Fibroblast of skin of right quadriceps (primary cell): ENCODE results near the gene SUGCT.
"Not testable (repeated sequence)": the region's sequence is repeated elsewhere in the genome, so short reads cannot be mapped to it uniquely, and the experiment has no call there.

Experiments used
- DNase-seq: peaks from one replicate; pipeline ENCODE4 v3.0.0-alpha.2; 2013

SUGCT gene

GRCh38 chr7:40134428-40135316 lies at the start of gene SUGCT, which contains the start of gene MPLKIP:
SUGCT (plus strand) TSS chr7:40135005.
MPLKIP (minus strand) TSS chr7:40134622; CDS start chr7:40134567, 55 bp downstream.
- peak; percentile 89 for DNase-seq

GRCh38 chr7:40092182-40092581 lies 42.6 kb upstream of the SUGCT start:
- no peak for DNase-seq

- DNase-seq, result no peak
Measured at GRCh38 chr7:40093631-40094350, 41.0 kb upstream of the SUGCT start.

- no peak for DNase-seq
Measured at GRCh38 chr7:40095230-40095629, 39.6 kb upstream of the SUGCT start.

- DNase-seq, result no peak
Measured at GRCh38 chr7:40095695-40096327, 39.0 kb upstream of the SUGCT start.

GRCh38 chr7:40097728-40098127 lies 37.1 kb upstream of the SUGCT start:
- DNase-seq, result peak; percentile 8

- no peak for DNase-seq
Measured at GRCh38 chr7:40098810-40099209, 36.0 kb upstream of the SUGCT start.

- no peak for DNase-seq
Measured at GRCh38 chr7:40099837-40100236, 35.0 kb upstream of the SUGCT start.

GRCh38 chr7:40101201-40101600 lies 33.6 kb upstream of the SUGCT start:
- no peak for DNase-seq

- no peak for DNase-seq
Measured at GRCh38 chr7:40102897-40103296, 31.9 kb upstream of the SUGCT start.

- no peak for DNase-seq
Measured at GRCh38 chr7:40105879-40106473, 28.8 kb upstream of the SUGCT start.

GRCh38 chr7:40115936-40116335 lies 18.9 kb upstream of the SUGCT start:
- DNase-seq, result no peak

- DNase-seq, result not testable (repeated sequence)
Measured at GRCh38 chr7:40117199-40117598, 17.6 kb upstream of the SUGCT start.

GRCh38 chr7:40118201-40118600 lies 16.6 kb upstream of the SUGCT start:
- not testable (repeated sequence) for DNase-seq

- DNase-seq, result no peak
Measured at GRCh38 chr7:40120020-40120419, 14.8 kb upstream of the SUGCT start.

GRCh38 chr7:40122100-40122939 lies 12.5 kb upstream of the SUGCT start:
- DNase-seq, result not testable (repeated sequence)

- no peak for DNase-seq
Measured at GRCh38 chr7:40122940-40123254, 11.9 kb upstream of the SUGCT start.

GRCh38 chr7:40133561-40134427 lies 1.0 kb upstream of the SUGCT start:
- DNase-seq, result peak; percentile 15

- peak; percentile 25 for DNase-seq
Measured at GRCh38 chr7:40135317-40135610, 459 bp downstream of the SUGCT start.

GRCh38 chr7:40137563-40137962 lies 2.8 kb downstream of the SUGCT start:
- no peak for DNase-seq

- DNase-seq, result no peak
Measured at GRCh38 chr7:40138973-40139372, 4.2 kb downstream of the SUGCT start.
